Brain microvascular endothelial cell (primary cell): ENCODE data around the gene RPL3.
"Not testable (repeated sequence)": the region's sequence is repeated elsewhere in the genome, so short reads cannot be mapped to it uniquely, and the experiment has no call there.

ENCODE experiments used
- DNase-seq: peaks from one replicate; pipeline ENCODE4 v3.0.0-alpha.2; 2020
- H3K27ac ChIP-seq: fragments of 250-450 bp; sonication (Bioruptor Pico); 2 replicates; pipeline ENCODE4 v1.5.1; 2020; ENCODE audit warnings: mild to moderate bottlenecking, moderate library complexity
- H3K27me3 ChIP-seq: fragments of 250-450 bp; sonication (Bioruptor Pico); replicated peaks from 2 replicates; pipeline ENCODE4 v1.5.1; 2020; ENCODE audit warnings: mild to moderate bottlenecking
- H3K36me3 ChIP-seq: fragments of 250-450 bp; sonication (Bioruptor Pico); replicated peaks from 2 replicates; pipeline ENCODE4 v1.5.1; 2020; ENCODE audit warnings: mild to moderate bottlenecking
- H3K4me3 ChIP-seq: 2 replicates; pipeline ENCODE4 v1.5.1; 2011; ENCODE audit warnings: low read depth, mild to moderate bottlenecking, control low read depth, low read length, moderate library complexity
- in situ Hi-C: cut with HindIII; loops from 2 replicates; pipeline ENCODE4 v1.10.0; 2017; ENCODE audit warnings: low sequenced_read_pairs, low pct_ligation_motif_present
- TF ChIP-seq, protein P1 (sequence below): IDR thresholded peaks from 2 replicates; pipeline ENCODE4 v1.5.1; 2011; ENCODE audit warnings: low read depth, mild to moderate bottlenecking, moderate library complexity, low read length, control low read depth, inconsistent platforms; ENCODE audit errors: missing control alignments

RPL3 gene

DNA sequence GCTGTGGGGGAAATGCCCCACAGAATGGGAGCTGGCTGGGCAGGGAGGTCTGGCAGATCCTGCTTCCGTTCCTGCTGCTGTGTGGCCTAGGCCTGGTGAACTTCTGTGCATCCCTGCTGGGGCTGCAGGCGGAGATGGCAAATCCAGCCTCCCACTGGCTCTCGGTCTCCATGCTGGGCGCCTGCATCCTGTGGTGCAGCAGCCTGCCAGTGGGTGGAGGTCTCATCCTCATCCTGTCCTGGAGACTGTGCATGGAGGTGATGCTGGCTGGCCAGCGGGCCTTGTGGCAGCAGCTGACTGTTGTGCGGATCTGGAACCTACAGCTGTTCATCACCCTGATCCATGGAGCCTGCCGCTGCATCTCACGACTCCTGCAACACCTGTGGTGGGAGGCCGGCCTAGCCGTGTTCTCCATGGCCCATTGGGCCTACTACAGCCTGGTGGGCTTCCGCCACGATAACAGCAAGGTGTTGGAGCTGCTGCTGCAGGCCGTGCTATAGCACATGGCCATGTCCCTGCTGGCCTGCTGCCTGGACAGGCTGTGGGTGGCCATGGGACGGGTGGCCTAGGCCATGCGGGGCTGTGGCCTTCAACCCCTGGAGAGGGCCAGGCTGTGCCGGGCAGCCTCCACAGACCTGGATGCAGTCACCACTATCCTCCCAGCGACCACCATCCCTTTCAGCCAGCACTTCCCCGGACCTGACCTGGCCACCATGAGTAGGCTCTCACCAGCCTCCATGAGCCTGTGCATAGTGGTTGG, 8.8 kb upstream of the RPL3 start:
- in situ Hi-C loops, result no loop called here
- peak; percentile 22 for DNase-seq
- no peak overlapping the region for H3K4me3 ChIP-seq
- no peaks in the 10 kb centered on the region for H3K27me3 ChIP-seq
- H3K36me3 ChIP-seq, result no peaks in the 10 kb centered on the region
- H3K27ac ChIP-seq, result no peak overlapping the region
- TF ChIP-seq, protein P1, sequence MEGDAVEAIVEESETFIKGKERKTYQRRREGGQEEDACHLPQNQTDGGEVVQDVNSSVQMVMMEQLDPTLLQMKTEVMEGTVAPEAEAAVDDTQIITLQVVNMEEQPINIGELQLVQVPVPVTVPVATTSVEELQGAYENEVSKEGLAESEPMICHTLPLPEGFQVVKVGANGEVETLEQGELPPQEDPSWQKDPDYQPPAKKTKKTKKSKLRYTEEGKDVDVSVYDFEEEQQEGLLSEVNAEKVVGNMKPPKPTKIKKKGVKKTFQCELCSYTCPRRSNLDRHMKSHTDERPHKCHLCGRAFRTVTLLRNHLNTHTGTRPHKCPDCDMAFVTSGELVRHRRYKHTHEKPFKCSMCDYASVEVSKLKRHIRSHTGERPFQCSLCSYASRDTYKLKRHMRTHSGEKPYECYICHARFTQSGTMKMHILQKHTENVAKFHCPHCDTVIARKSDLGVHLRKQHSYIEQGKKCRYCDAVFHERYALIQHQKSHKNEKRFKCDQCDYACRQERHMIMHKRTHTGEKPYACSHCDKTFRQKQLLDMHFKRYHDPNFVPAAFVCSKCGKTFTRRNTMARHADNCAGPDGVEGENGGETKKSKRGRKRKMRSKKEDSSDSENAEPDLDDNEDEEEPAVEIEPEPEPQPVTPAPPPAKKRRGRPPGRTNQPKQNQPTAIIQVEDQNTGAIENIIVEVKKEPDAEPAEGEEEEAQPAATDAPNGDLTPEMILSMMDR, result no peak

DNA sequence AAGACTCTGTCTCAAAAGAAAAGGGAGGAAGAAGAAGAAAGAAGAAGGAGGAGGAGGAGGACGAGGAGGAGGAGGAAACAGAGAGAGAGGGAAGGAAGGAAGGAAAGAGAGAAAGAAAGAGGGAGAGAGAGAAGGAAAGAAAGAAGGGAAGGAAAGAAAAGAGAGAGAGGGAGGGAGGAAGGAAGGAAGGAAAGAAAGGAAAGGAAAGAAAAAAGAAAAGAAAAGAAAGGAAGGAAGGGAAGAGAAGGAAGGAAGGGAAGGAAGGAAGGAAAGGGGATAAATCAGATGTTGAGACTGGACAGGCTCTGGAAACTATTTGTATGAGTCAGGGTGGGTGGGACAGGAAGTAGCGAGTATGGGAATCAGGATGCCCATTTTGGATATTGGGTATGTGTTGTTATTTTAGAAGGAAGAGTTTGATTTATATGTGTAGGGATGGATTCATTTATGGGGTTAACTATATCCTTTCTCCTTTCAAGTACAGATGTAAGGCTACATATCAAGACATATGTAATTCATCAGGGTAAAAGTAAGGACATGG, 6.0 kb upstream of the RPL3 start:
- H3K27ac ChIP-seq, result no peak overlapping the region
- TF ChIP-seq, protein P1, result no peak
- no peak overlapping the region for H3K4me3 ChIP-seq
- H3K27me3 ChIP-seq, result no peaks in the 10 kb centered on the region
- DNase-seq, result no peak
- in situ Hi-C loops, result no loop called here
- H3K36me3 ChIP-seq, result no peaks in the 10 kb centered on the region

DNA sequence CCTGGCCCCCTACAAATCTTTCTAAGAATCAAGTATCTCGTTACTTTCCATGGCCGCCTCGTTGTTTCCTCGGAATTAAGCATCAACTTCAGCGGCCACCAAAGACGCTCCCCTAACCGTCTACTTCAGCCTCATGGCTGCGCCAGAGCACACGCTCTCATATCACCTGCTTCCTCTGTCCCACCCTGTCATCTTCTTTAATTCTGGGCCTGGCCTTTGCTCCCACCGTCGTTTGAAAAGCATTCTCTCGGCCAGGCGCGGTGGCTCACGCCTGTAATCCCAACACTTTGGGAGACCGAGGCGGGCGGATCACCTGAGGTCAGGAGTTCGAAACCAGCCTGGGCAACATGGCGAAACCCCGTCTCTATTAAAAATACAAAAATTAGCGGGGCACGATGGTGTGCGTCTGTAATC, 1.2 kb upstream of the RPL3 start:
- in situ Hi-C loops, DNase-seq, H3K4me3 ChIP-seq, H3K27ac ChIP-seq, H3K27me3 ChIP-seq: not testable (repeated sequence)
- peaks cover 34% of the 10 kb centered on the region for H3K36me3 ChIP-seq

DNA sequence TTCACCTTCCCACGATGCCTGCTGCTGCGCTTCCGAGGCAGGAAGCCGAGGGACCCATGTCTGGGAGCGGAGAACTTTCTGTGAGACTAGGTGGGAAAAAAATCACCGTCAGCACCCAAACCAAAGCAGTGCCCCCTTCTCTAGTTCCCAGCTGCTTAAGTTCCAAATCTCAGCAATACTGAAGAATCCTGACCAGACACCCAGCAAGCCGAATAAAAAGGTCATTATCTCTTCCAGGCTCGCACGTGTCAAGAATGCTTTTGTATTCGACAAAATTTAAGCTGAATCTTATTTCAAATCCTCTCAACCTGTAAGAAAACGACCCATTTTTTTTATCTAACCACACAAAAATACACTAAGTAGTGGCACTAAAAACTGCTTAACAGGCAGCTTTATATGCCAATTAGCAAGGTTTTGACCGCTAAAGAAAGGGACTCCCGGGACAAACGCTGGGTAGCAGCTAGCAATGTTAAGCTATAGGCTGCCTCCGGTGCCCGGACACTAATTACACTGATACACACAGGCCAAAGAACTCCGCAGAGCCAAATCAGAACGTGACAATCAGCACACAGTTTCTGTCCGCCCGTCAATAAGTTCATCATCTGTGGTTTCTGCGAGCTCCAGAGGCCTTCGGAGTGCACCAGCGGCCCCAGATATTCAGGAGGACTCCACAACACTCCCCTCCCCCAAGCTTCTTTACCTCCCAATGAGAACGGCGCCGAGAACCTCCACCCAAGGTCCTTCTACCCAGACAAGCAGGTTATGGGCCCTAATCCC, 728 bp downstream of the RPL3 start:
- Histone ChIP-seq H3K36me3 (peaks cover 54% of the 10 kb centered on the region), H3K27me3 (no peaks in the 10 kb centered on the region), H3K4me3 (peak overlapping the region; percentile 93), H3K27ac (peak overlapping the region; percentile 87)
- in situ Hi-C loops, result no loop called here
- TF ChIP-seq, protein P1, result no peak
- DNase-seq, result peak; percentile 33

GRCh38 chr22:39317775-39318506, 1.5 kb downstream of the RPL3 start:
- DNase-seq, result peak; percentile 27
- peak overlapping the region; percentile 87 for H3K27ac ChIP-seq
- H3K4me3 ChIP-seq, result peak overlapping the region; percentile 93
- H3K36me3 ChIP-seq, result peaks cover 61% of the 10 kb centered on the region
- in situ Hi-C loops, result no loop called here
- TF ChIP-seq, protein P1, result no peak
- H3K27me3 ChIP-seq, result no peaks in the 10 kb centered on the region
